ENCODE results near the gene MAGEF1. TPM values are rescaled to one million over a fixed set of nuclear protein-coding genes. Genes with fewer than 3 reads are reported as not detected.

MAGEF1 gene
- total RNA-seq, 1 experiment from 2014 or later, result 59.1 TPM

- intact Hi-C loops (cut with micrococcal nuclease; ENCODE audit: unreplicated experiment), result no loop called here
- Mint-ChIP-seq H3K9me3 (ENCODE audit: unreplicated experiment) (no peaks in the 10 kb centered on the region), H3K27ac (ENCODE audit: unreplicated experiment) (no peak overlapping the region), H3K27me3 (ENCODE audit: insufficient read depth, unreplicated experiment) (no peaks in the 10 kb centered on the region), H3K4me1 (ENCODE audit: low read depth, unreplicated experiment) (no peaks in the 10 kb centered on the region), H3K36me3 (ENCODE audit: insufficient read depth, unreplicated experiment) (no peaks in the 10 kb centered on the region), H3K4me3 (ENCODE audit: unreplicated experiment) (no peak overlapping the region)
- TF ChIP-seq CTCF (IDR thresholded peaks at IDR 0.05; ENCODE audit: insufficient read depth in 1 of 2, low read depth in 1 of 2, low read length in 1 of 2, severe bottlenecking in 1 of 2, unreplicated experiment in 1 of 2), result no peak
- CTCF ChIA-PET, result no interaction called here
- Histone ChIP-seq H3K27me3 (replicated peaks; ENCODE audit: control insufficient read depth, insufficient read depth, low read length) (no peaks in the 10 kb centered on the region), H3K9me3 (no peaks in the 10 kb centered on the region), H3K4me3 (ENCODE audit: low read depth, low read length) (no peak overlapping the region), H3K4me1 (no peaks in the 10 kb centered on the region), H3K36me3 (ENCODE audit: control insufficient read depth, insufficient read depth, low read length) (no peaks in the 10 kb centered on the region)
- POLR2A ChIA-PET, result no interaction called here
- DNase-seq, result no peak
- no TSS peak for BruUV-seq (replicated peaks)
Measured at GRCh38 chr3:184718431-184718830, 6.6 kb upstream of the MAGEF1 start.

DNA sequence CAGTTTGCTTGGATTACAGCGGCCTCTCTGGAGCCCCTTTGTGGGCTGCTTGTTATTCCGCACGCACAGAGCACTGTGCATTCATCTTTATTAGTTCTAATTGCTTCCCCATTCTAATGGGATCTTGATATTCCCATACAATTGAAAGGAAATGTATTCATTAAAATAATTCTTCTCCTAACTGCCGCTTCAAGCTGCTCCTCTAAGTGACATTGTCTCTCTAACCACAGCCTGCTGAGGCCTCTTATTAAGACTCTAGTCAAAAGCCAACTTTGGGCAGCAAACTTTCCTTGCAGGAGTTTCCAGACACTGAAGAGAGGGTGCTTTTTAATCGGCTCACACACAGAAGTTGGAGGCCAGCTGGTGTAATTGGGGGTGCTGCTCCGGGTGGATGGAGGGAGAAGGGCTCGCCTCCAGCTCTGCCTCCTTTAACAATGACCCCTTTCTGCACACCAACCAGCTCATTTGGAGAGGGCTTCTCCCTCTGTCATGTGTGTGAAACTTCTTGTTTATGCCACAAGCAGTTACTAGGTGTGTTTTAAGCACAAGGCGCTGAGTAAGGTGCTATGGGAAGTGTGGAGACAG is 5.6 kb upstream of the MAGEF1 start:
- H3K36me3 Mint-ChIP-seq (ENCODE audit: insufficient read depth, unreplicated experiment), result peaks cover 1% of the 10 kb centered on the region
- Histone ChIP-seq H3K4me1 (no peaks in the 10 kb centered on the region), H3K4me3 (ENCODE audit: low read depth, low read length) (no peak overlapping the region), H3K27me3 (replicated peaks; ENCODE audit: control insufficient read depth, insufficient read depth, low read length) (no peaks in the 10 kb centered on the region), H3K36me3 (ENCODE audit: control insufficient read depth, insufficient read depth, low read length) (no peaks in the 10 kb centered on the region), H3K9me3 (no peaks in the 10 kb centered on the region)
- peaks cover 8% of the 10 kb centered on the region for H3K4me1 Mint-ChIP-seq (ENCODE audit: low read depth, unreplicated experiment)
- no peaks in the 10 kb centered on the region for H3K27me3 Mint-ChIP-seq (ENCODE audit: insufficient read depth, unreplicated experiment)
- ChIA-PET POLR2A (no interaction called here), CTCF (no interaction called here)
- BruUV-seq (replicated peaks), result no TSS peak
- H3K9me3 Mint-ChIP-seq (ENCODE audit: unreplicated experiment), result no peaks in the 10 kb centered on the region
- intact Hi-C loops (cut with micrococcal nuclease; ENCODE audit: unreplicated experiment), result no loop called here
- no peak overlapping the region for H3K4me3 Mint-ChIP-seq (ENCODE audit: unreplicated experiment)
- no peak overlapping the region for H3K27ac Mint-ChIP-seq (ENCODE audit: unreplicated experiment)
- TF ChIP-seq CTCF (IDR thresholded peaks at IDR 0.05; ENCODE audit: insufficient read depth in 1 of 2, low read depth in 1 of 2, low read length in 1 of 2, severe bottlenecking in 1 of 2, unreplicated experiment in 1 of 2), result no peak
- DNase-seq, result no peak

GRCh38 chr3:184716622-184717398 is 4.9 kb upstream of the MAGEF1 start:
- Mint-ChIP-seq H3K27me3 (ENCODE audit: insufficient read depth, unreplicated experiment) (no peaks in the 10 kb centered on the region), H3K27ac (ENCODE audit: unreplicated experiment) (no peak overlapping the region), H3K36me3 (ENCODE audit: insufficient read depth, unreplicated experiment) (peaks cover 8% of the 10 kb centered on the region), H3K4me1 (ENCODE audit: low read depth, unreplicated experiment) (peaks cover 14% of the 10 kb centered on the region), H3K4me3 (ENCODE audit: unreplicated experiment) (no peak overlapping the region), H3K9me3 (ENCODE audit: unreplicated experiment) (no peaks in the 10 kb centered on the region)
- Histone ChIP-seq H3K4me1 (no peaks in the 10 kb centered on the region), H3K4me3 (ENCODE audit: low read depth, low read length) (no peak overlapping the region), H3K27me3 (replicated peaks; ENCODE audit: control insufficient read depth, insufficient read depth, low read length) (no peaks in the 10 kb centered on the region), H3K36me3 (ENCODE audit: control insufficient read depth, insufficient read depth, low read length) (no peaks in the 10 kb centered on the region), H3K9me3 (no peaks in the 10 kb centered on the region)
- no peak for DNase-seq
- no peak for TF ChIP-seq CTCF (IDR thresholded peaks at IDR 0.05; ENCODE audit: insufficient read depth in 1 of 2, low read depth in 1 of 2, low read length in 1 of 2, severe bottlenecking in 1 of 2, unreplicated experiment in 1 of 2)
- no TSS peak for BruUV-seq (replicated peaks)
- POLR2A ChIA-PET, result no interaction called here
- CTCF ChIA-PET, result no interaction called here
- intact Hi-C loops (cut with micrococcal nuclease; ENCODE audit: unreplicated experiment), result no loop called here
